PC-3 (cell line): Measurements from ENCODE around the gene HTT-AS. TPM values are rescaled to one million over a fixed set of nuclear protein-coding genes. Genes with fewer than 3 reads are reported as not detected.

Source experiments
- ATAC-seq: fragments of 200-7000 bp; cut with Tn5 transposase; 2 replicates; pipeline ENCODE4 v1.9.1; 2020; ENCODE audit warnings: mild to moderate bottlenecking, moderate library complexity
- BruUV-seq: library from RNA; stranded (reverse); fragments of 400-500 nt; replicated peaks from 2 replicates; lab custom pipeline; 2021; lab: Mats Ljungman, UMichigan
- CTCF ChIA-PET: fragments of 300-600 bp; sonication (Branson Sonifier 250); formaldehyde crosslinking; loops from one replicate; lab custom pipeline; 2022; ENCODE audit warnings: antibody characterized with exemption; lab: Charles Lee
- POLR2A ChIA-PET: fragments of 300-600 bp; sonication (Branson Sonifier 250); formaldehyde crosslinking; loops from one replicate; lab custom pipeline; 2022; ENCODE audit warnings: antibody characterized with exemption; ENCODE audit not compliant: unreplicated experiment; lab: Charles Lee
- DNase-seq: peaks from one replicate; pipeline ENCODE4 v3.0.0-alpha.2; 2015
- H2AFZ ChIP-seq: fragments of 300-600 bp; sonication (generic); 2 replicates; pipeline ENCODE4 v1.6.0; 2016; ENCODE audit warnings: antibody characterized with exemption, low read length
- H3F3A ChIP-seq: fragments of 300-600 bp; sonication (generic); one replicate; pipeline ENCODE4 v1.6.0; 2017; ENCODE audit warnings: antibody characterized with exemption, low read length, control low read depth, mild to moderate bottlenecking; ENCODE audit not compliant: unreplicated experiment
- H3K27ac ChIP-seq: fragments of 300-600 bp; sonication (generic); 2 replicates; pipeline ENCODE4 v1.5.1; 2016; ENCODE audit warnings: mild to moderate bottlenecking, low read length
- H3K27me3 ChIP-seq: fragments of 300-600 bp; sonication (generic); 2 replicates; pipeline ENCODE4 v1.6.1; 2016; ENCODE audit warnings: low read length, mixed read lengths
- H3K36me3 ChIP-seq: fragments of 300-600 bp; sonication (generic); 2 replicates; pipeline ENCODE4 v1.6.1; 2016; ENCODE audit warnings: low read depth, mixed run types, low read length, mixed read lengths
- H3K4me1 ChIP-seq: fragments of 300-600 bp; sonication (generic); 2 replicates; pipeline ENCODE4 v1.5.1; 2016; ENCODE audit warnings: low read length; ENCODE audit not compliant: insufficient read depth
- H3K4me2 ChIP-seq: fragments of 300-600 bp; sonication (generic); 2 replicates; pipeline ENCODE4 v1.6.0; 2016; ENCODE audit warnings: low read length
- H3K4me3 ChIP-seq: fragments of 300-600 bp; sonication (generic); 2 replicates; pipeline ENCODE4 v1.5.1; 2016; ENCODE audit warnings: mild to moderate bottlenecking, low read length, mixed read lengths
- H3K79me2 ChIP-seq: fragments of 300-600 bp; sonication (generic); 2 replicates; pipeline ENCODE4 v1.6.1; 2017; ENCODE audit warnings: low read length, mixed read lengths
- H3K9ac ChIP-seq: fragments of 300-600 bp; sonication (generic); 2 replicates; pipeline ENCODE4 v1.6.0; 2016; ENCODE audit warnings: mild to moderate bottlenecking, low read length
- H3K9me2 ChIP-seq: fragments of 300-600 bp; sonication (generic); replicated peaks from 2 replicates; pipeline ENCODE4 v1.6.1; 2016; ENCODE audit warnings: mixed run types, low read length, mixed read lengths
- H3K9me3 ChIP-seq: fragments of 300-600 bp; sonication (generic); 2 replicates; pipeline ENCODE4 v1.6.1; 2016; ENCODE audit warnings: low read length, mixed read lengths
- H4K20me1 ChIP-seq: fragments of 300-600 bp; sonication (generic); 2 replicates; pipeline ENCODE4 v1.6.1; 2016; ENCODE audit warnings: low read length, mixed read lengths
- CTCF ChIP-seq: fragments of 300-600 bp; sonication (generic); conservative IDR thresholded peaks from 2 replicates; pipeline ENCODE4 v1.5.1; 2017; ENCODE audit warnings: antibody characterized with exemption, low read depth, mild to moderate bottlenecking, low read length
- EZH2 ChIP-seq: fragments of 300-600 bp; sonication (generic); IDR thresholded peaks from one replicate; pipeline ENCODE4 v1.6.1; 2017; ENCODE audit warnings: antibody characterized with exemption, mild to moderate bottlenecking, low read length; ENCODE audit not compliant: unreplicated experiment
- EZH2phosphoT487 ChIP-seq: fragments of 300-600 bp; sonication (generic); IDR thresholded peaks from 2 replicates; pipeline ENCODE4 v1.6.1; 2018; ENCODE audit warnings: mild to moderate bottlenecking, antibody characterized with exemption, low read length, borderline replicate concordance
- intact Hi-C: fragments of 100-400 bp; cut with micrococcal nuclease; formaldehyde crosslinking; loops from 2 replicates; pipeline ENCODE4 v1.9.0; 2023
- total RNA-seq: library from RNA; depleted of rRNA; stranded (reverse); fragments of >200 nt; gene quantifications from 2 replicates; pipeline ENCODE4 v1.2.3, GENCODE V29; 2014

HTT-AS gene
- total RNA-seq, 1 experiment from 2014 or later: not detected

GRCh38 chr4:3070709-3071500, 3.4 kb downstream of the HTT-AS start:
- Histone ChIP-seq H3K79me2 (peaks cover 9% of the 10 kb centered on the region), H3K4me3 (no peak overlapping the region), H3K27ac (no peak overlapping the region), H3K4me1 (no peaks in the 10 kb centered on the region), H3K4me2 (no peak overlapping the region), H3K9ac (no peak overlapping the region), H3K36me3 (no peaks in the 10 kb centered on the region), H3F3A (no peaks in the 10 kb centered on the region), H2AFZ (no peak overlapping the region), H4K20me1 (0 out of 2 replicates have a peak, but pooled peaks cover 3% of the 10 kb centered on the region), H3K9me3 (no peaks in the 10 kb centered on the region), H3K9me2 (no peaks in the 10 kb centered on the region), H3K27me3 (no peaks in the 10 kb centered on the region)
- TF ChIP-seq EZH2phosphoT487: no peak
- TF ChIP-seq CTCF: no peak
- TF ChIP-seq EZH2: no peak
- intact Hi-C loops: no loop called here
- ChIA-PET POLR2A (no interaction called here), CTCF (no interaction called here)
- DNase-seq: no peak
- no TSS peak for BruUV-seq
- ATAC-seq: no peak

GRCh38 chr4:3069661-3070199, 4.6 kb downstream of the HTT-AS start:
- H3K79me2 ChIP-seq: no peaks in the 10 kb centered on the region
- no peak overlapping the region for H3K9ac ChIP-seq
- ATAC-seq (no peak), DNase-seq (no peak)
- H3F3A ChIP-seq: no peaks in the 10 kb centered on the region
- TF ChIP-seq EZH2phosphoT487: no peak
- no peak for TF ChIP-seq EZH2
- no peak for TF ChIP-seq CTCF
- H3K9me2 ChIP-seq: no peaks in the 10 kb centered on the region
- ChIA-PET POLR2A (no interaction called here), CTCF (interaction anchor here (0.7 kb wide), 1 partner anchor 37 kb away, joined by 3 read pairs; no protein-coding TSS in a partner anchor)
- H3K27ac ChIP-seq: no peak overlapping the region
- no peaks in the 10 kb centered on the region for H3K27me3 ChIP-seq
- H3K4me1 ChIP-seq: no peaks in the 10 kb centered on the region
- no peak overlapping the region for H2AFZ ChIP-seq
- intact Hi-C loops: no loop called here
- no peaks in the 10 kb centered on the region for H3K9me3 ChIP-seq
- H3K4me2 ChIP-seq: no peak overlapping the region
- no TSS peak for BruUV-seq
- no peak overlapping the region for H3K4me3 ChIP-seq
- no peaks in the 10 kb centered on the region for H3K36me3 ChIP-seq
- no peaks in the 10 kb centered on the region for H4K20me1 ChIP-seq
